Karpas-422 (cell line): Measurements from ENCODE around the gene ATP8B1. TPM values are rescaled to one million over a fixed set of nuclear protein-coding genes. Genes with fewer than 3 reads are reported as not detected.
"Not testable (repeated sequence)": the region's sequence is repeated elsewhere in the genome, so short reads cannot be mapped to it uniquely, and the experiment has no call there.

Source experiments
- DNase-seq: peaks from one replicate; pipeline ENCODE4 v3.0.0-alpha.2; 2015
- H2AFZ ChIP-seq: fragments of 200-600 bp; sonication (generic); 2 replicates; pipeline ENCODE4 v1.6.1; 2014; ENCODE audit warnings: antibody characterized with exemption, low read length, mixed read lengths
- H3K27ac ChIP-seq: fragments of 200-600 bp; sonication (generic); 2 replicates; pipeline ENCODE4 v1.5.1; 2014; ENCODE audit warnings: mild to moderate bottlenecking, low read length, moderate library complexity
- H3K27me3 ChIP-seq: fragments of 200-600 bp; sonication (generic); 2 replicates; pipeline ENCODE4 v1.6.1; 2014; ENCODE audit warnings: low read length, mixed read lengths
- H3K36me3 ChIP-seq: fragments of 200-600 bp; sonication (generic); 2 replicates; pipeline ENCODE4 v1.6.1; 2014; ENCODE audit warnings: low read length, mixed read lengths; ENCODE audit not compliant: insufficient read depth
- H3K4me1 ChIP-seq: fragments of 200-600 bp; sonication (generic); 2 replicates; pipeline ENCODE4 v1.6.1; 2014; ENCODE audit warnings: mild to moderate bottlenecking, low read length, mixed read lengths
- H3K4me2 ChIP-seq: fragments of 200-600 bp; sonication (generic); 2 replicates; pipeline ENCODE4 v1.6.1; 2014; ENCODE audit warnings: low read length, low read depth, mild to moderate bottlenecking; ENCODE audit not compliant: poor library complexity, severe bottlenecking
- H3K4me3 ChIP-seq: fragments of 200-600 bp; sonication (generic); 2 replicates; pipeline ENCODE4 v1.5.1; 2014; ENCODE audit warnings: mild to moderate bottlenecking, antibody characterized with exemption, low read length, mixed read lengths
- H3K79me2 ChIP-seq: fragments of 200-600 bp; sonication (generic); 2 replicates; pipeline ENCODE4 v1.6.1; 2014; ENCODE audit warnings: mild to moderate bottlenecking, low read length, mixed read lengths
- H3K9ac ChIP-seq: fragments of 200-600 bp; sonication (generic); 2 replicates; pipeline ENCODE4 v1.6.0; 2014; ENCODE audit warnings: low read length
- H3K9me2 ChIP-seq: fragments of 200-600 bp; sonication (generic), shearing (Covaris generic); replicated peaks from 2 replicates; pipeline ENCODE4 v1.6.0; 2014; ENCODE audit warnings: mild to moderate bottlenecking, low read length, moderate library complexity; ENCODE audit not compliant: insufficient read depth
- H3K9me3 ChIP-seq: fragments of 300-700, 200-600 bp; sonication (generic); 2 replicates; pipeline ENCODE4 v1.6.1; 2014; ENCODE audit warnings: low read length, mixed read lengths
- H4K20me1 ChIP-seq: fragments of 200-600 bp; sonication (generic); 2 replicates; pipeline ENCODE4 v1.6.1; 2014; ENCODE audit warnings: mild to moderate bottlenecking, antibody characterized with exemption, low read length, low read depth; ENCODE audit not compliant: insufficient read depth
- total RNA-seq: library from RNA; depleted of rRNA; stranded (reverse); fragments of >200 nt; shearing (Covaris generic); gene quantifications from 2 replicates; pipeline ENCODE4 v1.2.3, GENCODE V29; 2014; ENCODE audit warnings: low replicate concordance

ATP8B1 gene
- total RNA-seq, 1 experiment from 2014 or later = not detected

- Histone ChIP-seq H3K79me2 (no peaks in the 10 kb centered on the region), H3K9me2 (no peaks in the 10 kb centered on the region), H3K9ac (no peak overlapping the region), H2AFZ (no peak overlapping the region), H3K36me3 (no peaks in the 10 kb centered on the region), H3K27ac (no peak overlapping the region), H4K20me1 (no peaks in the 10 kb centered on the region), H3K9me3 (0 out of 2 replicates have a peak, but pooled peaks cover 4% of the 10 kb centered on the region), H3K4me1 (peaks cover 7% of the 10 kb centered on the region), H3K4me2 (no peak overlapping the region), H3K4me3 (no peak overlapping the region), H3K27me3 (peaks cover 3% of the 10 kb centered on the region; the same call in 1 of the 2 replicates)
- DNase-seq = no peak
Observed at GRCh38 chr18:57831597-57832377, 28.7 kb upstream of the ATP8B1 start.

GRCh38 chr18:57827646-57828045, 24.5 kb upstream of the ATP8B1 start:
- Histone ChIP-seq H4K20me1 (no peaks in the 10 kb centered on the region), H3K4me3 (no peak overlapping the region), H3K36me3 (no peaks in the 10 kb centered on the region), H3K9me2 (no peaks in the 10 kb centered on the region), H2AFZ (no peak overlapping the region), H3K27ac (no peak overlapping the region), H3K27me3 (peaks cover under 1% of the 10 kb centered on the region; the same call in 1 of the 2 replicates), H3K9me3 (0 out of 2 replicates have a peak, but pooled peaks cover 4% of the 10 kb centered on the region), H3K79me2 (no peaks in the 10 kb centered on the region), H3K9ac (no peak overlapping the region), H3K4me2 (no peak overlapping the region), H3K4me1 (no peaks in the 10 kb centered on the region)
- no peak for DNase-seq

DNA sequence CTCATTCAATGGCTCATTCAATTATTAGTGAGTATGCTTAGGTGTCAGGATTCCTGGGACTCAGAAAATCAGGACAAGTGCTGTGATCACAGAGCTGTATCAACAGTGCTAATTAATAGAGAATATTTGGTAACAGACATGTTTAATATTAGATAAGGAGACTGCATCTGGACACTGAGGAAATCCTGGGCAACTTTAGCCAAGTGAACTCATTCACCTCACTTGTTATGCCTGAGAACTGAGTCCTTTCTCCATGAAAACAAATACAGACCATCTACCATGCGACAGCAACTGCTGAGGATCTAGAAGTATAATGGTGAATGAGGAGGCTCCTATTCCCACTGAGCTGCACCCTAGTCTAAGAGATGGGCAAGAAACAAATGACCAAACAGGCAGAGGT, 23.1 kb upstream of the ATP8B1 start:
- no peaks in the 10 kb centered on the region for H3K4me1 ChIP-seq
- no peaks in the 10 kb centered on the region for H3K9me3 ChIP-seq
- no peak overlapping the region for H3K9ac ChIP-seq
- H3K79me2 ChIP-seq = no peaks in the 10 kb centered on the region
- H3K4me3 ChIP-seq = no peak overlapping the region
- no peak overlapping the region for H2AFZ ChIP-seq
- H4K20me1 ChIP-seq = no peaks in the 10 kb centered on the region
- H3K9me2 ChIP-seq = no peaks in the 10 kb centered on the region
- no peaks in the 10 kb centered on the region for H3K36me3 ChIP-seq
- no peaks in the 10 kb centered on the region for H3K27me3 ChIP-seq
- no peak overlapping the region for H3K4me2 ChIP-seq
- no peak overlapping the region for H3K27ac ChIP-seq
- DNase-seq = no peak

- not testable (repeated sequence) for H3K4me2 ChIP-seq, DNase-seq, H4K20me1 ChIP-seq, H3K9me2 ChIP-seq, H3K4me1 ChIP-seq, H3K9ac ChIP-seq, H3K36me3 ChIP-seq, H3K4me3 ChIP-seq, H3K27me3 ChIP-seq, H3K79me2 ChIP-seq, H2AFZ ChIP-seq, H3K27ac ChIP-seq, H3K9me3 ChIP-seq
Observed at GRCh38 chr18:57820583-57820982, 17.5 kb upstream of the ATP8B1 start.

GRCh38 chr18:57819671-57820460, 16.8 kb upstream of the ATP8B1 start:
- Histone ChIP-seq H3K4me3 (no peak overlapping the region), H3K4me1 (no peaks in the 10 kb centered on the region), H3K9me3 (no peaks in the 10 kb centered on the region), H3K79me2 (no peaks in the 10 kb centered on the region), H3K27ac (no peak overlapping the region), H2AFZ (no peak overlapping the region), H3K27me3 (no peaks in the 10 kb centered on the region), H3K9me2 (no peaks in the 10 kb centered on the region), H3K36me3 (no peaks in the 10 kb centered on the region), H3K4me2 (no peak overlapping the region), H4K20me1 (no peaks in the 10 kb centered on the region), H3K9ac (no peak overlapping the region)
- DNase-seq = no peak

- Histone ChIP-seq H2AFZ (no peak overlapping the region), H3K9me2 (no peaks in the 10 kb centered on the region), H3K4me1 (no peaks in the 10 kb centered on the region), H3K9ac (no peak overlapping the region), H3K27ac (no peak overlapping the region), H3K79me2 (no peaks in the 10 kb centered on the region), H3K9me3 (no peaks in the 10 kb centered on the region), H3K36me3 (no peaks in the 10 kb centered on the region), H4K20me1 (no peaks in the 10 kb centered on the region), H3K4me2 (no peak overlapping the region), H3K4me3 (no peak overlapping the region), H3K27me3 (no peaks in the 10 kb centered on the region)
- DNase-seq = no peak
Observed at GRCh38 chr18:57819119-57819518, 16.0 kb upstream of the ATP8B1 start.

DNA sequence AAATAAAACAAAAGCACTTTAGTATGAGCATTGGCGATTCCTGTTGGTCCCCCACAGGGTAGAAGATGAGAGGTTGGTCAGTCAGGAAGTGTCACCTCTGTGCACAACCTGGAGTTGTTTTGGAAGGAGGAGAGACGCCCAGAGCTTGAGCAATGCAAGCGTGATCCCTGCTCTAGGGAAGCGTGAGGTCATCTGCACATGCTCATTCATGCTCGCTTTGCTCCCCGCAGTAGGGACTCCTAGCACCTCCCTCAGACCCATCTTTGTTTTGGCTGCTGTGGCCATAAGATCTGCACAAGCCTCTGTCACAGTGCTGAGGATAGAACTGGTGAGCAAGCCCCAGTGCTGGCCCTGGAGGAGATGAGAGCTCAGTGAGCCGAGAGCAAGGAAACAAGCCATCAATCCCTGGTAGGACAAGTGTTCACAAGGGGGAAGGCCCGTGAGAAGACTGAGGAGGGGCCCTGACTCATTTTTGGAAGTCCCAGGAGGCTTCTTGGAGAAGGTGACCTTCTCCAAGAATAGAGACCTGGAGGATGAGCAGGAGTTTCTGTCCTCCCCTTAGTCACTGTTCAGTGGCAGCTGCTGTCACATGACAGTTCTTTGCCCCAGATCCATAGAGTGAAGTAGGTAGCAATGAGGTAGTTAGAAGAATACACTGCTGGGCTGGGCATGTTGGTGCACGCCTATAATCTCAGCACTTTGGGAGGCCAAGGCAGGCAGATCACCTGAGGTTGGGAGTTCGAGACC, 13.3 kb upstream of the ATP8B1 start:
- no peaks in the 10 kb centered on the region for H3K9me2 ChIP-seq
- H3K27me3 ChIP-seq = no peaks in the 10 kb centered on the region
- H3K9ac ChIP-seq = no peak overlapping the region
- no peaks in the 10 kb centered on the region for H3K79me2 ChIP-seq
- H3K36me3 ChIP-seq = no peaks in the 10 kb centered on the region
- no peak for DNase-seq
- no peak overlapping the region for H3K27ac ChIP-seq
- H3K4me2 ChIP-seq = no peak overlapping the region
- H4K20me1 ChIP-seq = no peaks in the 10 kb centered on the region
- H3K4me3 ChIP-seq = no peak overlapping the region
- no peaks in the 10 kb centered on the region for H3K4me1 ChIP-seq
- H2AFZ ChIP-seq = no peak overlapping the region
- no peaks in the 10 kb centered on the region for H3K9me3 ChIP-seq

DNA sequence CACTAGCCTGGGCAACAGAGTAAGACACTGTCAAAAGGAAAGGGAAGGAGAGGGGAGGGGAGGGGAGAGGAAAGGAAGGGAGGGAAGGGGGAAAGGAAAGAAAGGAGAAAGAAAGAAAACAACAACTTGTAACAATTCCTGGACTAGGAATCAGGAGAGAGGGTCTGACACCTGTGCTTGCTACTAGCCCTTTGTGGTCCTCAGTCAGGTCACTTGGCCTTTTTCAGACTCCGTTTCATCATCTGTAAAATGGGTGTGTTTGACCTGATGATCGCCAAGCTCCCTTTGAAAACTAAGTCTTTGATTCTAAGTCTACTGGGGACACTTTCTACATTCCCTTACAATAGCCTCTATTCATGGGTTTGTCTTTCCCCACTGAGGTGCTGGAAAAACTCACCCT, 11.4 kb upstream of the ATP8B1 start:
- no peak for DNase-seq
- Histone ChIP-seq H3K36me3 (no peaks in the 10 kb centered on the region), H3K9ac (no peak overlapping the region), H3K4me2 (no peak overlapping the region), H3K4me1 (no peaks in the 10 kb centered on the region), H3K9me2 (no peaks in the 10 kb centered on the region), H2AFZ (no peak overlapping the region), H4K20me1 (no peaks in the 10 kb centered on the region), H3K9me3 (no peaks in the 10 kb centered on the region), H3K27ac (no peak overlapping the region), H3K4me3 (no peak overlapping the region), H3K79me2 (no peaks in the 10 kb centered on the region), H3K27me3 (no peaks in the 10 kb centered on the region)
